Endometrial microvascular endothelial cells (primary cell): ENCODE measurements around the gene ST3GAL5. TPM values are rescaled to one million over a fixed set of nuclear protein-coding genes. Genes with fewer than 3 reads are reported as not detected.
"Not testable (repeated sequence)": the region's sequence is repeated elsewhere in the genome, so short reads cannot be mapped to it uniquely, and the experiment has no call there.

Experiments used
- in situ Hi-C: cut with HindIII; loops from 2 replicates; pipeline ENCODE4 v1.10.0; 2017; ENCODE audit warnings: low sequenced_read_pairs, low pct_unique_long_range_greater_than_20kb; ENCODE audit errors: inconsistent ontology term
- total RNA-seq: library from RNA; depleted of rRNA; stranded (reverse); fragments of >200 nt; gene quantifications from one replicate; pipeline ENCODE4 v1.2.3, GENCODE V29; 2015; ENCODE audit errors: inconsistent ontology term

The ST3GAL5 gene
- total RNA-seq, result 10.6 TPM

GRCh38 chr2:85888684-85889626, at the start of gene ST3GAL5:
Gene ST3GAL5, minus strand, starts transcription at chr2:85888990. Its CDS starts 85 bp downstream, at chr2:85888905.
- in situ Hi-C loops, result loop anchor here (5.0 kb wide), 1 partner anchor 148 kb away; no protein-coding TSS in a partner anchor

DNA sequence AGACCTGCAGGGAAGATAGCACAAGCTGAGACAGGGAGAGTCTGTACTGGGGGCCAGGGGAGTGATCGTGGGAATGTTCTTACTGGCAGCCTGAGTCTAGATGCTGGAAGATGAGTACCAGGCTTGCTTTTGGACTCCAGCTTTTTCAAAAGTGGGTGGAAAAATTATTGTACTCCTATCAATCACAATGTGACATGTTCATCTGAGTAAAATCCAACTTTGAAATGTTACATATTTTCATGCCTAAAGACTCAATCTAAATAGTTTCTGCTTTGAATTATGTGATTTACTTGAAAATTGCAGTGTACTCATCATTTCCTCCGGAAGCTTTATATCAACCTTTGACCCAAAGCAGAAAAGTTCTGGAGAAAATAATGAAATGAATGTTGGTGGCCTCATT, 49.7 kb upstream of the ST3GAL5 start:
- in situ Hi-C loops, result no loop called here

DNA sequence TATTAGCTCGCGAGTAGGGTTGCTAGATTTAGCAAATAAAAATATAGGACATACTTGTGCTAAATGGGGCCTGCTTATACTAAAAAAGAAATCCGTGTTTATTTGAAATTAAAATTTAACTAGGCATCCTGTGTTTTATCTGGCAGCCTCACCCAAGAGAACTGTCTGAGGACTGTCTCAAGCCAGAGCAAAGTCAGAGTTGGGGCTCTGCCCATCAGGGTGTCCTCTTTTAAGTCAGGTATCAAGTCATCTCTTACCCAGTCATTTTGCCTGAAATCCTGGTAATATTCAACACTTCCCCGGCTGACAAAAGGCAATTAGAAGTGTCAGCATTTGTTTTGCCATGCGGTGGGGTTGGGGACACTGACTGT, 48.3 kb upstream of the ST3GAL5 start:
- in situ Hi-C loops, result no loop called here

DNA sequence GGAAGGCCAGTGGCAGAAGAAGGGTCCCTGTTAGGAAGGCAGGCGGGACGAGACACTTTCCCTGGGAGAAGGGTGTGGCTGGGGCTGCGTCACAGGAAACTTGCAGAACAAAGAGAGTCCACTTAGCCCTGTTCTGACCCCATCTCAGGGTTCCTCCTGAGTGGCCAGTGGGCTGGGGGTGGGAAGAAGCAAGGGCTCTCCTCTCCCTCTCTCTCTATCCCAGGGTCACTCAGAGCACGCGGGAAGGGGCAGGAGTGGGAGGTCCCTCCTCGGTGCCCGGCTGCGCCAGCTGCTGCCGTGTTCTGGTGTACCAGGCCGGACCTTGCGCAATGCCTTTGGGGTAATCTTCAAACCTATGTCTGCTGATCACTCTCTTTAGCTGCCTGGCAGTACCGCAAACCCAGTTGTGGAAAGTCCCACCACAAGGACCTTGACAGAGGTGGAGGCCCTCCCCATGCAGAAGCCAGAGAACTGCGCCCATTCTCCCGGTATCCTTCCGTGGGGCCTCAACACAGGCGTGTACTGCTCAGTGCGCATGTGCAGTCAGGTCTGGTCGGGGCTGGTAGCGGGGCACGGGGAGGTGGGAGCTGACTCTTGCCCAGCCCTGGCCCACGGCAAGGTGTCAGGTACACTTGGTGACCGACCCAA, 47.8 kb upstream of the ST3GAL5 start:
- in situ Hi-C loops, result no loop called here

DNA sequence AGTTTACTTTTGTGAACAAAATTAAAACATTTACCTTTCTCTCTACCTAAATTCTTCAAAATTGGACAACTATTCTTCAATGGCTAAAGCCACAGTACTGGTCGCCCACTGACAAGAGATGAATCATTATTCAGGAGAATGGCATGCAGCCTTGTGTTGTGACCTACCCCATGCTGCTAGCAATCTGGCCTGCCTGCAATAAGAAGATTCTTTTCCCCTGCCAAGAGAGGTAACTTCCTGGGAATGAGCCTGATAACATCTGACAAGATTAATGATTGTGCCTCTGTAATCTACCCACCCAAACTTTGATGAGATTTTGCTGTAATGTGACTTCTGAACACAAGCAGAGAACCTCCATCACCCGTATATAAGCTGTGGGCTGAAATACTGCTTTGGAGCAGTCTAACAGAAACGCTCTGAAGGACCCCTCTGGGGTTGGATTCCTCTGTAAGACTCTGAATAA, 47.0 kb upstream of the ST3GAL5 start:
- in situ Hi-C loops, result no loop called here

- in situ Hi-C loops, result no loop called here
Observed at GRCh38 chr2:85935170-85935745, 46.5 kb upstream of the ST3GAL5 start.

DNA sequence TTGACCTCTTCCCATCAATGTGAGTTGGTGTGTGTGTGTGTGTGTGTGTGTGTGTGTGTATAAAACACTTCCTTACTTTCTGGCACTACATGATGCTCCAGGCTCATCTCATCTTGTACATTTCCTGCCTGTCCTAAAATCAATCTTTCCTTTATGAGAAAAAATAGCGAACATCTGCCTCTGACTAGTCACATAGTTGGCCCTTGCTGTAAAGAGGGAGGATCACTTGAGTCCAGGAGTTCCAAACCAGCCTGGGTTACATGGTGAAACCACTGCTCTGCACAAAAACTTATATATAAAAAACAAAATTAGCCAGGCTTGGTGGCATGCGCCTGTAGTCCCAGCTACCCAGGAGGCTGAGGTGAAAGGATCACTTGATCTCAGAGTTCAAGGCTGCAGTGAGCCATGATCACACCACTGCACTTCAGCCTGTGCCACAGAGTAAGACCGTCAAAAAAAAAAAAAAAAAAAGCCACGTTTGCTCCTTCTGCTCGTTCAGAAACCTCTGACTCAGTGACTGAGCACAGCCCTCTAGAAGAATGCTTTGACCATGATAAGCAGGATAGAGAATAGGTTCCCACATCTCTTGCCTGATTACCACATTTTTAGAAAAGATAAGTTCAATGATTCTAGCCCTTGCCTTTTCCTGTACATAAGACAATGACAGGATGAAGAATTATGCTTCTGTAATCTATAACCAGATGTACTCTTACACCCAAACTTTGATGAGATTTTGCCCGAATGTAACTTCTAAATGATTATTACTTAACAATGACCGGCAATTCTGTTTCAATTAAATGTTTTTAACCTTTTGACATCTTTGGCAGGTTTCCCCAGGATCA, 45.2 kb upstream of the ST3GAL5 start:
- in situ Hi-C loops, result no loop called here

DNA sequence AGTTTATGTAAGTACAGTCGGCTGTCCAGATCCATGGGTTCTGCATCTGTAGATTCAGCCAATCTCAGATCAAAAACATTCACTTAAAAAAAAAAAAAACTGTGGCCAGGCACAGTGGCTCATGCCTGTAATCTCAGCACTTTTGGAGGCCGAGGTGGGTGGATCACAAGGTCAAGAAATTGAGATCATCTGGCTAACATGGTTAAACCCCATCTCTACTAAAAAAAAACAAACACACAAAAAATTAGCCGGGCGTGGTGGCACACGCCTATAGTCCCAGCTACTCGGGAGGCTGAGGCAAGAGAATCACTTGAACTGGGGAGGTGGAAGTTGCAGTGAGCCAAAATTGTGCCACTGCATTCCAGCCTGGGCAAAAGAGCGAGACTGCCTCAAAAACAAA, 42.4 kb upstream of the ST3GAL5 start:
- in situ Hi-C loops, result not testable (repeated sequence)

- in situ Hi-C loops, result no loop called here
Observed at GRCh38 chr2:85930129-85931124, 41.6 kb upstream of the ST3GAL5 start.

DNA sequence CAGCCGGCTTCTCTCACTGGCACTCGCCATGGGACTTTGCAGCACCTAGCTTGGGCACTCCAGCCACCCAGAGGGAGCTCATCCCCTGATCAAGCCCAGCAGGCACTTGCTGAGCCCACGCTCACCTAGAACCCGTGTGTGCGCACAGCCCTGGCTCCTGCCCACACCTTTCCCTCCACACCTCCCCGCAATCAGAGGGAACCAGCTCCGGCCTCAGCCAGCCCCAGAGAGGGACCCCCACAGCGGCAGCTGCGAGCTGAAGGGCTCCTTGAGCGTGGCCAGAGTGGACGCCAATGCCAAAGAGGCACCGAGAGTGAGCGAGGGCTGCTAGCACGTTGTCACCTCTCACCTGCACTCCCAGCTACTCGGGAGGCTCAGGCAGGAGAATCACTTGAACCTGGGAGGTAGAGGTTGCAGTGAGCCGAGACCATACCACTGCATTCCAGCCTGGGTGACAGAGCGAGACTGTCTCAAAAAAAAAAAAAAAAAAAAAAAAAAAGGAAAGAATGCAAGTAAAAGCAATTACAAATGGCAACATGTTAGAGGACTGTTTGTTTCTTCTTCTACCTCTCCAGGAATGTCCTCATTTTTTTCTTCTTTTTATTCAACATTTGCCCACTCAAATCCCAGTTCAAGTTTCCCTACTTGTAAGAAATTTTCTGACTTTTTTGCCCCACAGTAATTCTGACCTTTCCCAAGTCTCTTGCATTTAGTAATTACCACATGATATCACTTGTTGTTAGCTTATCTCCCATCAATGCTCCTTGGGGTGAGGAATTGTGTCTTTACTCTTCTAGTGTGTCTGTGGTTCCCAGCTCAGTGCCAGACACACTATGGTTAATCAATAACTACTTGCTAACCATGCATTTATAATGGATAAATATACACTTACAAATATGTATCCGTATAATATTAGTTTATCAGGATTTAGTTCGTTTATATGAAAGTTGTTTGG, 40.6 kb upstream of the ST3GAL5 start:
- in situ Hi-C loops, result no loop called here

DNA sequence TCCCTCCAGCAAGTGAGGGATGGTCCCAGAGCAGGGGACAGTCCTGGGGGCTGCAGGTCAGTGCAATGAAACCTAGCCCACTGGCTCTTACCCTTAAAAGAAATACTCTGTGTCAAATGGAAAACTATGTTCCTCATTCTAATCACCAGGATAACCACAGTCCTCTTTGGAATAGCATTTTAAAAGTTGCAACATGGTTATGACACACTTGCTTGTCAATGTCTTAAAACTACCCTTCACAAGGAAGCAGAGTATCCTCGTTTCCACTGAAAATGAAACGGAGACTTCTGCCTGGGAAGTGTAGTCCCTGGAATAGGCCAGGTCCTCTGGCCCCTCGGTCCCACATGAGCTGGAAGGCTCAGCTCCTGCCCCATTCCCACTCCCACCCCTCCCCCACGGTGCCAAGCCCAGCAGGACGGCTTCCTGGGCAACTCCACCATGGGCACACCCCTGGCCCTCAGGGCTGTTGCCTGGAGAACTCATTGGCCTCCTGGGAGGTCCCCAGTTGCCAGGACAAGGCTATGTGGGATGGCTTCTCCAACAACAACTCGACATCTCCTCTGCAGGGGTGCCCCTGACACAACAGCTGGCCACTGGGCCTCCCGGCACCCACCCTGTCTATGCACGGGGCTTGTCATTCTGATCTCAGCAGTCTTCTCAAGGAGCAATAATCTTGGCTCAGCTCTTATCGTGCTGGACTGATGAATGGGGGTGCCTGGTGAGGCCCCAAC, 38.3 kb upstream of the ST3GAL5 start:
- in situ Hi-C loops, result no loop called here

DNA sequence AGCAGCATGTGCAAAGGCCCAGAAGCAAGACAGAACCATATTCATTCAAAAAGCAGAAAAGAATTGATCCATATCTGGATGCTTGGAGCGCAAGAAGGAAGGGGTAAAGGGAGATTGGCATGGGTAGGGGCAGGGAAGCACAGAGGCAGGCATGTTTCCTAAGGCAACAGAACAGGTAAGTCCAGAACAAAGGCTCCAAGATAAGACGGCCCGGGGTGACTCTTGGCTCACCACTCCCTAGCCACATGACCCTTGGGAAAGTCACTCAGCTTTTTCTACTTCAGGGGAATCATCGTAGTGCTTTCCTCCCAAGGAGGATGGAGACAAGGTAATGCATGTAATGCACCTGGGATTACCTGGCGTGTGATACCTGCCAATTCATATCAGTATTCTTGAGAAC, 37.7 kb upstream of the ST3GAL5 start:
- in situ Hi-C loops, result no loop called here

DNA sequence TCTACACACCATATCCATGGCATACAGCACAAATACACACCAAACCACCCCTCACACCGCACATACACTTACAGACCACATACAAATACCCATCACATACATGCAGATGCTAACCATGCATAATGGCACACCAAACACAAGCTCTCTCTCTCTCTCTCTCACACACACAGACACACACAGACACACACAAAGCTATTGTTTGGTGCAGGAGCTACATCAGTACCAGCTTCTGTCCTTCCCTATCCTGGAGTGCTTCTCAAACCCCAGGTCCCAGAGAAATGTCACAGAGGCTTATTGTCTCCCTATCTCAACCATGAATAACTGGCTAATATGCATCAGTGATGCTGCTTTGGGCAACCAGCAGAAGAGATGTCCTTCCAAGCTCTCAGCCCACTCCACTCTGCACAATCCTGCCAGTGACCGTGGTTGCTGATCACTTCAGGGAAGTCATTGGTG, 36.5 kb upstream of the ST3GAL5 start:
- in situ Hi-C loops, result no loop called here

DNA sequence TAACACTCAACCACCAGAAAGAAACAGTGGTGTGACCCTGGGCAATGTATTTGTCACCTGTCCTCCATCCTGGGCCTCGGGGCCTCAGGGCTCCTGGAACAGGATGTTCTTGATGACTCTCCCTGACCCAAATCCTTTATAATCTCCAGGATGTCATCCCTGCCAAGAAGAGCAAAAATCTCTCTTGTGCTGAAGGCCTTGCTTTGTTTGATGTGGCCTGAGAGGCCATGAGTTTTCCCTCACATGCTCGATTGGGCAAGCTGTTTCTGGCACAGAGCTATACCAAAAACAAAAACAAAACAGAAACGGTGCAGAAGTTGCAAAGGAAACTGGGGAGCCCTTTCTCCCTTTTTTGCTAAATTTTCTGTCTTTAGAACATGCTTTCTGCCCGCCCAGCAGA, 35.7 kb upstream of the ST3GAL5 start:
- in situ Hi-C loops, result no loop called here

DNA sequence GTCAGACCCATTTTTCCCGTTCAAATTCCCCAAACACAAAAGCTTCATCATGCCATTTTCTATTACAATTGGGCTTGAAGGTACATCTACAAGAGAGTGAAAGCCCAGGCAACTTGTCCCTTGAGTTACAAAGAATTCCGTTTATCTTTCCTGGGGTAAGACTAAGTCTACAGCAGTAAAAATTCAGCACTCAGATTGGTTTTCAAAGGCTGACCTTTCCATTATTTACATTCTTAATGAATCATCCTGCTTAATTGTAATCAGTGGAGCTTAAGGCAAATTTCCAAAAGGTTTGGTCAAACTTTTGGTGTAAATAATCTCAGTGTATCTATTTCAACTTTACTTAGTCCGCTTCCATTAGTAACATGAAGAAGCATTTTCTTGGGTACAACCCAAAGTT, 33.4 kb upstream of the ST3GAL5 start:
- in situ Hi-C loops, result no loop called here

- in situ Hi-C loops, result no loop called here
Observed at GRCh38 chr2:85921659-85922058, 32.9 kb upstream of the ST3GAL5 start.
